LNCAP (cell line): ENCODE data around the gene SAMD14.

Experiments used
- TF ChIP-seq, protein P1 (sequence below): fragments of 450-650 bp; IDR thresholded peaks from 2 replicates; pipeline ENCODE4 v1.5.1; 2017; ENCODE audit warnings: mild to moderate bottlenecking

SAMD14 gene

DNA sequence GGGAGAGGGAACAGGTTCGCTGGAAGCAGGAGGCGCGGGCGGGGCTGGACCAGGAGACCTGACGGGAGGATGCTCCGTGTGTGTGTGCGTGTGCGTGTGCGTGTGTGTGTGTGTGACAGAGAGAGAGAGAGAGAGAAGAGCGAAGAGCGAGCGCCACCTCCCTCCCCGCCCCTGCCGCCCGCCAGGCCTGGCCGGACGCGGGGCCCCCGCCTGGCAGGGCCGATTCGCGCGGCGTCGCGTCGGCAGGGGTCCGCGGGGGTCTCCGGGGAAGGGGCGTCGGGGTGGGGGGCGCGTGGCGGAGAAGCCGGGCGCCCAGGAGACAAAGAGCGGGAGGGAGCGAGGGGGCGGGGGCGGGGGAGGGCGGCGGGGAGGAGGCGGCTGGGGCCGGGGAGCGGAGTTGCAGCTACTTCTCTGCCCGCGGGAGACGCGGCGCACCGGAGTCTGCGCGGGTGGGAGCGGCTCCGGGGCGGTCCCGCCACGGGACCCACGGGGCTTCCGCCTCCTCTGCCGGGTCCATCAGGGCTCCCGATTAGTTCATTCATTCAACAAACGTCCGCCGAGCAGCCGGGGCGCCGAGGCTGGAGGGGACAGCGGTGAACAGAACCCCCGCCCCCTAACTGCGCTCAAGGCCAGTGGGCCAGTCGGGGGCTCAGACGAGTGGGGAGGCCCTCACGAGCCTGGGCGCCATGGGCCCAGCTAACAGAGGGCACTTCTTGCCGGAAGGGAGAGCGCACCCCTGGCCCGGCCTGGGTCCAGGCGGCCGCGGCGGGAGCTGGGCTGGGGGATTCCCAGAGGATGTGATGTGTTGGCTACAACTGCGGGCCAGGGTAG is at the start of gene SAMD14:
TSS of gene SAMD14 (minus strand) at position 433 of the 831 bp plus-strand sequence. CDS start 5,201 bp downstream, outside the sequence.
- TF ChIP-seq, protein P1, sequence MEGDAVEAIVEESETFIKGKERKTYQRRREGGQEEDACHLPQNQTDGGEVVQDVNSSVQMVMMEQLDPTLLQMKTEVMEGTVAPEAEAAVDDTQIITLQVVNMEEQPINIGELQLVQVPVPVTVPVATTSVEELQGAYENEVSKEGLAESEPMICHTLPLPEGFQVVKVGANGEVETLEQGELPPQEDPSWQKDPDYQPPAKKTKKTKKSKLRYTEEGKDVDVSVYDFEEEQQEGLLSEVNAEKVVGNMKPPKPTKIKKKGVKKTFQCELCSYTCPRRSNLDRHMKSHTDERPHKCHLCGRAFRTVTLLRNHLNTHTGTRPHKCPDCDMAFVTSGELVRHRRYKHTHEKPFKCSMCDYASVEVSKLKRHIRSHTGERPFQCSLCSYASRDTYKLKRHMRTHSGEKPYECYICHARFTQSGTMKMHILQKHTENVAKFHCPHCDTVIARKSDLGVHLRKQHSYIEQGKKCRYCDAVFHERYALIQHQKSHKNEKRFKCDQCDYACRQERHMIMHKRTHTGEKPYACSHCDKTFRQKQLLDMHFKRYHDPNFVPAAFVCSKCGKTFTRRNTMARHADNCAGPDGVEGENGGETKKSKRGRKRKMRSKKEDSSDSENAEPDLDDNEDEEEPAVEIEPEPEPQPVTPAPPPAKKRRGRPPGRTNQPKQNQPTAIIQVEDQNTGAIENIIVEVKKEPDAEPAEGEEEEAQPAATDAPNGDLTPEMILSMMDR: no peak

DNA sequence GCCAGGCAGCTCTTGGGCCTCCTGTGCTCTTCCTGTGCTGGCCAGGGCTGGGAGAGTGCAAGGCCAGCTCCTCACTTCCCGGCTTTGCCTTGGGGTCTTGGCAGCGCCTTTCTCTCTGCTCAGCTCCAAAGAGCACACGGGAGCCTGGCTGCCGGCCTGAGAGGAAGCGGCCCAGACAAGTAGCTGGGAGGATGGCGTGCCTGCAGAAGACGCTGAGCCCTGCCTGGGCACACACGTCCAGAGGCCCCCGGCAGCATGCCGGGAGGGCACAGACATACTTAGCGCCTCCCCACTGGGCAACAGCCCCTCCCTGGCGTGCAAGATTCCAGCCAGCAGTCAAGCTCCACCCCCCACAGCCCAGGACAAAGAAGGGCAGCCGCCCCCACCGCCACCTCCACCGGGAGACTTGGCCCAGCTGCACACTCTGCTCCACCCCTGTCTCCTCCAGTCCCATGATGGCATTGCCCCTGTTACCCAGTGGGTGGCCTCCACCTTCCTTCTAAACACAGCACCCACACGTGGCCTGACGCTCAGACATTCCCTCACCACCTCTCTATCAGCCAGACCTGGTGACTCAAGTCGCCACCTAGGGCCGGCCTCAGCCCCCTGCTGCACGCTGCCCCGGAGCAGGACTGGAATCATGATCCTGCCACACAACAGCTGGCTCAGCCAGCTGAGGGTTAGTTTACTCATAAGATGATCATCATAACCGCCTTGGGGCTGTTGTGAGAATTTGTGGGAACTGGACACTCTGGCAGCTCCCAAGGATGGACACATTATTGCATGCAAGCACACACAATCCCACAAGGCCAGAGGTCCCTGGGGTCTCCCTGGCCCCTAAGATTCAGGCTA is 48.2 kb upstream of the SAMD14 start:
- TF ChIP-seq, protein P1: peak; percentile 34; the same call in 1 of the 2 replicates

DNA sequence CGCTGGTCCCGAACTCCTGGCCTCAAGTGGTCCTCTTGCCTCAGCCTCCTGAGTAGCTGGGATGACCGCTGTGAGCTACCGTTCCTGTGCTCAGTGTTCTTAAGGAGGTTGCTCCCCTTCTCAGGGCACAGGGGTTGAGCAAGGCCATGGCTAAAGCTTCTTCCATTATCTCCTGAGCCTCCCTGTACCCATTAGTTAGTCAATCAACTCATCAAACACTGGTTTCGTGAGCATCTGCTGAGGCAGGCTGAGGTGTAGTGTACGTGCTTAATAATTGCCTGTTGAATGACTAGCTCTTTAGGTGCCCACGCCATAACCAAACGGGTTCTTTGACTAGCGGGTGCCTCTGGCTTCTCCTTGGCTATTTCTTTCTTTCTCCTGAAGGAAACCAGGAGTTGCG is 47.5 kb upstream of the SAMD14 start:
- TF ChIP-seq, protein P1: no peak

DNA sequence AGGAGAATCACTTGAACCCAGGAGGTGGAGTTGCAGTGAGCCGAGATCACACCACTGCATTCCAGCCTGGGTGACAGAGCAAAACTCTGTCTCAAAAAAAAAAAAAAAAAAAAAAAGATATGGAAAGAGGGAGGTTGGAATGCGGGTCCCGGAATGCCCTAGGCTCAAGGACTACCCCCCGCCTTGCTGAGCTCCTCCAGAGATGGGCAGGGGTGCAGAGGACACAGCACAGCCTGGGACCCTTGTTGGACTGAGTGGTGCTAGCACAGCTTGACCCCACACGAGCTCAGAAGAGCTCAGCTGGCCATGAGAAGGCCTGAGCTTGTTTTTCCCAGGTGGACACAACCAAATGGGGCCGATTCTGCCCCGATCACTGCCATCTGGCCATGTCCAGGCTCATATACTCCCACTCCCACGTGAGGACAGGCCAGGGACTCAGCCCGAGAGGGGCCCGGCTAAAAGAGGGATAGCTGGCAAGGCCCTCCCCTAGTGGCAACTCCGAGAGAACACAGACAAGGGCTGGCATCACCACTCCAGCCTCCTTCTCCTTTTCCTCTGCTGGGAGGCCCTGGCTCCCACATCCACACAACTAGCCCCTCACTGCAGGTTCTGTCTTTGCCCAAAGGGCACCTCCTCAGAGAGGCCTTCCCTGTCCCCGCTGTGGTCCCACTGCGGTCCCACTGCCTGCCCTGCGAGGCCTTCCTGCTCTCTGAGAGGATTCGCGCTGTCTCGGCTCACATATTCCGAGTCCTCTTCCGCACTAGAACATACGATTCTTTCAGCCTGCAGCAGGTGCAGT is 46.8 kb upstream of the SAMD14 start:
- TF ChIP-seq, protein P1: no peak

DNA sequence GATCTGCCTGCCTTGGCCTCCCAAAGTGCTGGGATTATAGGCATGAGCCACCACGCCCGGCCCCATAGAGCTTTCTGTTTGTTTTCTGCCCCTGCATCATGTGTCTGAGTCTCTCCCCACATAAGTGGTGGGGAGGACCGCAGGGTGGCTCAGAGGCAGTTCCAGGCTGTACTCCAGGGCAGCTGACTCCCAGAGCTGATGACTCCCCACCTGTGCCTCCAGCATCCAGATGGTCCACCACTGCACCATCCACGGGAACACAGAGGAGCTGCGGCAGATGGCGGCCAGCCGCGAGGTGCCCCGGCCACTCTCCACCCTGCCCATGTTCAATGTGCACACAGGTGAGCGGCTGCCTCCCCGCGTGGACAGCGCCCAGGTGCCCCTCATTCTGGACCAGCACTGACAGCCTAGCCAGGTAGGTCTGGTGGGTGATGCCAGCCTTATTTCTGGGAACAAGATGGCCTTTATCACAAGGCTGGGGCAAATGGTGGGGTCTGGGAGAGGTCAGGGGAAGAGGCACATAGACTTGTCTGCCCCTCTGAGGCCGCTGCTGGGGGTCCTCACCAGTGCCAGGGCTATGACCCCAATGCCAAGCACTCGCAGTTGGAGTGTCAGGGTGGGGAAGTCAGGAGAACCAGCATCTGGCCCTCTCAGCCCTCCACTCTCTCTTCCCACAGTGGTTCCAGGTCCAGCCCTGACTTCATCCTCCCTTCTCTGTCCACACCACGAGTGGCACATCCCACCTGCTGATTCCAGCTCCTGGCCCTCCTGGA is 45.3 kb upstream of the SAMD14 start:
- TF ChIP-seq, protein P1: no peak

DNA sequence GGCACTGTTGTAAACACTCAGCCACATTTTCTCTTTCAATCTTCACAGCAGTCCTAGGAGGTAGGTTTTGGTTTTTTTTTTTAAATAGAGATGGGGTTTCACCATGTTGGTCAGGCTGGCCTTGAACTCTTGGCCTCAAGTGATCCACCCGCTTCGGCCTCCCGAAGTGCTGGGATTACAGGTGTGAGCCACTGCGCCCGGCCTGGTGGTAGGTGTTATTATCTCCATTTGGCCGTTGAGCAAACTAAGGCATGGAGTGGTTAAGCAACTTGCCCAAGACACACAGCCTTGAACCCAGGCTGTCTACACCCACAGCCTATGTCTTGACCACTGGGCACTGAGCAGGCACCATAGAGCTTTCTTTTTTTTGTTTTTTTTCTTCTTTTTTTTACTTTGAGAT is 44.5 kb upstream of the SAMD14 start:
- TF ChIP-seq, protein P1: no peak
